ENCODE results near the gene CYP21A2.
"Not testable (repeated sequence)": the region's sequence is repeated elsewhere in the genome, so short reads cannot be mapped to it uniquely, and the experiment has no call there.

- not testable (repeated sequence) for TF ChIP-seq CTCF (conservative IDR thresholded peaks at IDR 0.05 in 1 of 2, IDR thresholded peaks at IDR 0.05 in 1 of 2; ENCODE audit: low read depth in 1 of 2, low read length in 2 of 2); EZH2 (IDR thresholded peaks at IDR 0.05; ENCODE audit: low read length, missing control alignments)
These were observed 43.8 kb upstream of the CYP21A2 start for GRCh38 chr6:31994421-31994820.
